A549 (cell line): ENCODE measurements around the gene CD300C. TPM values are rescaled to one million over a fixed set of nuclear protein-coding genes. Genes with fewer than 3 reads are reported as not detected.

Experiments used
- ATAC-seq, 2 experiments: fragments of 200-7000 bp in 1 of 2; fragments of >200 bp in 1 of 2; cut with Nextera tagmentation in 1 of 2; cut with Tn5 transposase in 1 of 2; 3 replicates each; pipeline versions ENCODE4 v1.8.0 to v1.9.1; 2018 to 2020; ENCODE audit warnings: mild to moderate bottlenecking in 1 of 2, moderate library complexity in 1 of 2
- CTCF ChIA-PET: fragments of 300-600 bp; sonication (Branson Sonifier 250); formaldehyde crosslinking; extraction: SDS; loops from one replicate; lab custom pipeline; 2021; ENCODE audit warnings: antibody characterized with exemption, inconsistent platforms; lab: Yijun Ruan, JAX
- POLR2A ChIA-PET: fragments of 350-600 bp; formaldehyde crosslinking; extraction: SDS; loops from one replicate; lab custom pipeline; 2021; ENCODE audit warnings: antibody characterized with exemption, inconsistent platforms; lab: Yijun Ruan, JAX
- DNase-seq, 2 experiments: peaks; one replicate each; pipeline versions ENCODE4 v3.0.0 to v3.0.0-alpha.2; 2011 to 2016; ENCODE audit warnings: low read depth in 1 of 2, low spot score in 1 of 2
- FAIRE-seq: peaks from 2 replicates; lab custom pipeline; 2011; peaks lifted over from hg19 to GRCh38; lab: Jason Lieb, UNC
- H3K27ac ChIP-seq, 2 experiments: fragments of >200 bp; sonication (Bioruptor Twin); formaldehyde crosslinking; 3 replicates each; pipeline ENCODE4 v1.5.1; 2016 to 2017
- H3K4me1 ChIP-seq: fragments of >200 bp; sonication (Bioruptor Twin); formaldehyde crosslinking; 3 replicates; pipeline ENCODE4 v1.6.1; 2016
- H3K4me2 ChIP-seq: fragments of >200 bp; sonication (Bioruptor Twin); formaldehyde crosslinking; 3 replicates; pipeline ENCODE4 v1.6.1; 2016
- H3K4me3 ChIP-seq: fragments of >200 bp; sonication (Bioruptor Twin); formaldehyde crosslinking; 3 replicates; pipeline ENCODE4 v1.5.1; 2016
- H3K9me3 ChIP-seq: fragments of >200 bp; sonication (Bioruptor Twin); formaldehyde crosslinking; 3 replicates; pipeline ENCODE4 v1.6.1; 2016
- CEBPB ChIP-seq, 2 experiments: fragments of >200 bp in 1 of 2; sonication (Bioruptor Twin) in 1 of 2; formaldehyde crosslinking in 1 of 2; IDR thresholded peaks; 2 replicates each; pipeline ENCODE4 v1.6.1; 2012 to 2016
- CHD2 ChIP-seq: fragments of 150-350 bp; IDR thresholded peaks from 2 replicates; pipeline ENCODE4 v1.6.1; 2014; ENCODE audit warnings: low read length; ENCODE audit not compliant: partially characterized antibody
- CHD4 ChIP-seq: fragments of 200-600 bp; sonication (generic); IDR thresholded peaks from 2 replicates; pipeline ENCODE4 v1.6.1; 2016; ENCODE audit warnings: antibody characterized with exemption, mild to moderate bottlenecking, borderline replicate concordance
- CTCF ChIP-seq: fragments of >200 bp; sonication (Bioruptor Twin); formaldehyde crosslinking; IDR thresholded peaks from 3 replicates; pipeline ENCODE4 v1.5.1; 2016
- E2F6 ChIP-seq: IDR thresholded peaks from 2 replicates; pipeline ENCODE4 v1.6.1; 2012; ENCODE audit warnings: low read depth, borderline replicate concordance
- EHF ChIP-seq: fragments of 250-450 bp; sonication (Bioruptor Pico); IDR thresholded peaks from 2 replicates; pipeline ENCODE4 v1.5.0; 2020; ENCODE audit warnings: mild to moderate bottlenecking
- EHMT2 ChIP-seq: fragments of 200-600 bp; sonication (generic); IDR thresholded peaks from 2 replicates; pipeline ENCODE4 v1.6.1; 2016; ENCODE audit warnings: antibody characterized with exemption, low read depth, mild to moderate bottlenecking, moderate library complexity
- ESRRA ChIP-seq: fragments of 150-350 bp; IDR thresholded peaks from 2 replicates; pipeline ENCODE4 v1.6.1; 2014; ENCODE audit warnings: mild to moderate bottlenecking, low read length, borderline replicate concordance
- FOSB ChIP-seq: fragments of 250-450 bp; sonication (Bioruptor Pico); IDR thresholded peaks from 2 replicates; pipeline ENCODE4 v1.5.0; 2020; ENCODE audit warnings: mild to moderate bottlenecking, moderate library complexity
- HMGXB4 ChIP-seq: fragments of 250-450 bp; sonication (Bioruptor Pico); IDR thresholded peaks from 2 replicates; pipeline ENCODE4 v1.5.0; 2021; ENCODE audit warnings: mild to moderate bottlenecking, moderate library complexity, borderline replicate concordance
- HOXA7 ChIP-seq: fragments of 250-450 bp; sonication (Bioruptor Pico); IDR thresholded peaks from 2 replicates; pipeline ENCODE4 v1.5.0; 2020; ENCODE audit warnings: mild to moderate bottlenecking, moderate library complexity
- HOXB5 ChIP-seq: fragments of 250-450 bp; sonication (Bioruptor Pico); IDR thresholded peaks from 2 replicates; pipeline ENCODE4 v1.5.0; 2020; ENCODE audit warnings: mild to moderate bottlenecking, moderate library complexity
- JUNB ChIP-seq: fragments of >200 bp; sonication (Bioruptor Twin); formaldehyde crosslinking; IDR thresholded peaks from 2 replicates; pipeline ENCODE4 v1.6.1; 2016
- KDM1A ChIP-seq: fragments of 200-600 bp; sonication (generic); IDR thresholded peaks from 2 replicates; pipeline ENCODE4 v1.6.1; 2016; ENCODE audit warnings: low read depth, mild to moderate bottlenecking
- KDM5A ChIP-seq: fragments of 200-600 bp; sonication (generic); IDR thresholded peaks from 2 replicates; pipeline ENCODE4 v1.6.1; 2016; ENCODE audit warnings: antibody characterized with exemption, mild to moderate bottlenecking
- MAFK ChIP-seq: fragments of 450-650 bp; IDR thresholded peaks from 2 replicates; pipeline ENCODE4 v1.6.1; 2014; ENCODE audit not compliant: partially characterized antibody
- NPAS2 ChIP-seq: fragments of 250-450 bp; sonication (Bioruptor Pico); IDR thresholded peaks from 2 replicates; pipeline ENCODE4 v1.8.0; 2022; ENCODE audit warnings: mild to moderate bottlenecking, moderate library complexity, borderline replicate concordance
- PBX3 ChIP-seq: IDR thresholded peaks from 2 replicates; pipeline ENCODE4 v1.6.1; 2012
- PHF8 ChIP-seq: fragments of 200-600 bp; sonication (generic); IDR thresholded peaks from 2 replicates; pipeline ENCODE4 v1.6.1; 2016; ENCODE audit warnings: low read depth, mild to moderate bottlenecking, antibody characterized with exemption, moderate library complexity, borderline replicate concordance
- POLR2AphosphoS2 ChIP-seq: conservative IDR thresholded peaks from 2 replicates; pipeline ENCODE4 v1.6.1; 2012; ENCODE audit warnings: low read length, improper control_type of control experiment, inconsistent platforms
- RFX5 ChIP-seq: fragments of 450-650 bp; IDR thresholded peaks from 2 replicates; pipeline ENCODE4 v1.7.1; 2014; ENCODE audit warnings: antibody characterized with exemption, mild to moderate bottlenecking, moderate library complexity
- RNF2 ChIP-seq: fragments of 200-600 bp; sonication (generic); IDR thresholded peaks from 2 replicates; pipeline ENCODE4 v1.6.1; 2016; ENCODE audit warnings: low read depth, mild to moderate bottlenecking, antibody characterized with exemption, moderate library complexity, borderline replicate concordance
- SREBF2 ChIP-seq: fragments of 450-650 bp; IDR thresholded peaks from 2 replicates; pipeline ENCODE4 v1.6.1; 2014; ENCODE audit warnings: mild to moderate bottlenecking, moderate library complexity
- TP53 ChIP-seq: fragments of 250-450 bp; sonication (Bioruptor Pico); IDR thresholded peaks from 2 replicates; pipeline ENCODE4 v1.5.0; 2021; ENCODE audit warnings: mild to moderate bottlenecking, moderate library complexity
- USF2 ChIP-seq: fragments of 450-650 bp; IDR thresholded peaks from 2 replicates; pipeline ENCODE4 v1.6.1; 2014; ENCODE audit warnings: antibody characterized with exemption
- ZNF302 ChIP-seq: fragments of 250-450 bp; sonication (Bioruptor Pico); IDR thresholded peaks from 2 replicates; pipeline ENCODE4 v1.9.0; 2021; ENCODE audit warnings: inconsistent platforms, mild to moderate bottlenecking, moderate library complexity
- WGBS: methylation state at CpG from one replicate; pipeline ENCODE4 v1.1.6; 2017; ENCODE audit errors: missing lambda C conversion rate; 5-methylcytosine and 5-hydroxymethylcytosine counted together
- polyA plus RNA-seq, 4 experiments: library from polyadenylated mRNA; depleted of rRNA in 3 of 4; stranded (reverse); fragments of >200 nt; fragmentation: RNase III in 1 of 4; extraction: RNeasy Plus Mini Kit Qiagen cat#74134 plus additional on column Dnase treatment in 1 of 4; gene quantifications; 2 replicates in 3 of 4; 3 replicates in 1 of 4; pipeline ENCODE4 v1.2.3, GENCODE V29; 2011 to 2017

The CD300C gene
- polyA plus RNA-seq, 2 of the 4 experiments (the other 2 are of a cell fraction): not detected

- Histone ChIP-seq H3K27ac (no peak overlapping the region), H3K4me2 (no peak overlapping the region), H3K4me3 (no peak overlapping the region), H3K9me3 (no peaks in the 10 kb centered on the region), H3K4me1 (no peaks in the 10 kb centered on the region)
- WGBS: 15% methylated on average over 3 of the region's 3 CpGs
- ChIA-PET CTCF (interaction anchor here (0.6 to 3.1 kb wide), 10 partner anchors 11 to 277 kb away, joined by 3 to 17 read pairs (median 4); partner anchors contain the start of genes CD300H, CD300LD and GPR142), POLR2A (no interaction called here)
- no peak for TF ChIP-seq HOXB5 (CRISPR knock-in tag)
- DNase-seq (no peak), FAIRE-seq (no peak), ATAC-seq (no peak)
Observed at GRCh38 chr17:74526681-74527080, 19.2 kb downstream of the CD300C start.

- ChIA-PET POLR2A (no interaction called here), CTCF (interaction anchor here (0.5 to 3.0 kb wide), 8 partner anchors 9 to 277 kb away, joined by 3 to 9 read pairs (median 8); partner anchors contain the start of gene CD300H)
- Histone ChIP-seq H3K4me2 (no peak overlapping the region), H3K4me1 (no peaks in the 10 kb centered on the region), H3K27ac (no peak overlapping the region), H3K4me3 (no peak overlapping the region), H3K9me3 (no peaks in the 10 kb centered on the region)
- FAIRE-seq (no peak), ATAC-seq (no peak), DNase-seq (no peak)
- TF ChIP-seq RNF2: no peak
- no peak for TF ChIP-seq E2F6
- no peak for TF ChIP-seq KDM5A
- TF ChIP-seq TP53 (CRISPR knock-in tag): no peak
- no peak for TF ChIP-seq PHF8
- no peak for TF ChIP-seq KDM1A
- TF ChIP-seq SREBF2: no peak
- no peak for TF ChIP-seq HOXA7
- no peak for TF ChIP-seq JUNB
- TF ChIP-seq CHD4: no peak
- TF ChIP-seq PBX3: no peak
- TF ChIP-seq CEBPB (IDR thresholded peaks at IDR 0.05): no peak
- WGBS: 44% methylated on average over 14 of the region's 14 CpGs
Observed at GRCh38 chr17:74525781-74526288, 20.1 kb downstream of the CD300C start.

GRCh38 chr17:74525465-74525725, 20.5 kb downstream of the CD300C start:
- ATAC-seq (no peak), DNase-seq (no peak), FAIRE-seq (no peak)
- no peak overlapping the region for H3K4me2 ChIP-seq
- 18% methylated on average over 1 of the region's 1 CpG for WGBS
- no peaks in the 10 kb centered on the region for H3K4me1 ChIP-seq
- POLR2A ChIA-PET: no interaction called here
- no peak for TF ChIP-seq PHF8
- TF ChIP-seq ZNF302 (CRISPR knock-in tag): no peak
- TF ChIP-seq ESRRA: no peak
- no peak for TF ChIP-seq HMGXB4 (CRISPR knock-in tag)
- no peak for TF ChIP-seq CHD2
- TF ChIP-seq FOSB (CRISPR knock-in tag): no peak
- no peak for TF ChIP-seq POLR2AphosphoS2
- TF ChIP-seq EHF: no peak
- no peak for TF ChIP-seq KDM1A
- TF ChIP-seq NPAS2 (CRISPR knock-in tag): no peak
- no peak for TF ChIP-seq MAFK
- no peak for TF ChIP-seq SREBF2
- TF ChIP-seq EHMT2: no peak
- no peak for TF ChIP-seq USF2
- TF ChIP-seq CHD4: no peak
- TF ChIP-seq RFX5: no peak
- TF ChIP-seq CTCF: no peak
- no peak overlapping the region for H3K4me3 ChIP-seq
- no peak overlapping the region for H3K27ac ChIP-seq
- no peaks in the 10 kb centered on the region for H3K9me3 ChIP-seq
- CTCF ChIA-PET: interaction anchor here (0.5 to 3.0 kb wide), 8 partner anchors 9 to 313 kb away, joined by 3 to 9 read pairs (median 8); partner anchors contain the start of gene CD300H
